ENCODE measurements around the gene EGLN1. TPM values are rescaled to one million over a fixed set of nuclear protein-coding genes. Genes with fewer than 3 reads are reported as not detected.
"Not testable (repeated sequence)": the region's sequence is repeated elsewhere in the genome, so short reads cannot be mapped to it uniquely, and the experiment has no call there.

The EGLN1 gene
- total RNA-seq, 1 donor, result 53.5 TPM

DNA sequence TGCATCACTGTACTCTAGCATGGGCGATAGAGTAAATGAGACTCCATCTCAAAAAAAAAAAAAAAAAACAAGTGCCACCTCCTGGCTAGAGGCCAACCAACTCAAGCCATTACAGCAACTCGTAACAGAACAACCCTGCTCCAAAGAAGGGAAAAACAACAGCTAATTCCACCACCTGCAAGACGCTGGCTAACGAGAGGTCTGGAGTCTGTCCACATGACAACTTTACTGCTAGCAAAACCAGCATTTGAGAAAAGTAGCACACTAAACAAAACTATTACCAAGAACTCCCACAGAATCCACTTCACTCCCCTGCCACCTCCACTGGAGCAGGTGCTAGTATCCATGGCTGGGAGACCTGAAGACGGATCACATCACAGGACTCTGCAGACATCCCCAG lies 24.1 kb upstream of the EGLN1 start:
- no peak overlapping the region for H3K4me3 ChIP-seq (ENCODE audit: low read depth, low read length)
- TF ChIP-seq, protein P1, sequence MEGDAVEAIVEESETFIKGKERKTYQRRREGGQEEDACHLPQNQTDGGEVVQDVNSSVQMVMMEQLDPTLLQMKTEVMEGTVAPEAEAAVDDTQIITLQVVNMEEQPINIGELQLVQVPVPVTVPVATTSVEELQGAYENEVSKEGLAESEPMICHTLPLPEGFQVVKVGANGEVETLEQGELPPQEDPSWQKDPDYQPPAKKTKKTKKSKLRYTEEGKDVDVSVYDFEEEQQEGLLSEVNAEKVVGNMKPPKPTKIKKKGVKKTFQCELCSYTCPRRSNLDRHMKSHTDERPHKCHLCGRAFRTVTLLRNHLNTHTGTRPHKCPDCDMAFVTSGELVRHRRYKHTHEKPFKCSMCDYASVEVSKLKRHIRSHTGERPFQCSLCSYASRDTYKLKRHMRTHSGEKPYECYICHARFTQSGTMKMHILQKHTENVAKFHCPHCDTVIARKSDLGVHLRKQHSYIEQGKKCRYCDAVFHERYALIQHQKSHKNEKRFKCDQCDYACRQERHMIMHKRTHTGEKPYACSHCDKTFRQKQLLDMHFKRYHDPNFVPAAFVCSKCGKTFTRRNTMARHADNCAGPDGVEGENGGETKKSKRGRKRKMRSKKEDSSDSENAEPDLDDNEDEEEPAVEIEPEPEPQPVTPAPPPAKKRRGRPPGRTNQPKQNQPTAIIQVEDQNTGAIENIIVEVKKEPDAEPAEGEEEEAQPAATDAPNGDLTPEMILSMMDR (IDR thresholded peaks at IDR 0.05; ENCODE audit: insufficient read depth, low read depth, low read length), result no peak
- peak; percentile 74 for DNase-seq (ENCODE audit: low read depth)

DNA sequence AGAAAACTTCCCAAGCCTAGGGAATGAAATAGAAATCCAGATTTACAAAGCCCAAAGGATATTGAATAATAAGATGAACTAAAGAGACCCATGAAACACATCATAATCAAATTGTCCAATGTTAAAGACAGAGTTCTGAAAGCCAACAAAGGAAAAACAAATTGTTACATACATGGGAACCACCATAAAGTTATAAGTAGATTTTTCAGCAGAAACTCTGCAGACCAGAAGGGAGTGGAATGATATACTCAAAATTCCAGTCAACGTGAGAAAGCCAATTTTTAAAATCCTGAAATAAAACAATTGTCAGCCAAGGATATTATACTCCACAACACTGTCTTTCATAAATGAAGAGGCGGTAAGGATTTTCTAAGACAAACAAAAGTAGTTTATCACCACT lies 22.0 kb upstream of the EGLN1 start:
- TF ChIP-seq, protein P1 (IDR thresholded peaks at IDR 0.05; ENCODE audit: insufficient read depth, low read depth, low read length), result no peak
- no peak overlapping the region for H3K4me3 ChIP-seq (ENCODE audit: low read depth, low read length)
- no peak for DNase-seq (ENCODE audit: low read depth)

DNA sequence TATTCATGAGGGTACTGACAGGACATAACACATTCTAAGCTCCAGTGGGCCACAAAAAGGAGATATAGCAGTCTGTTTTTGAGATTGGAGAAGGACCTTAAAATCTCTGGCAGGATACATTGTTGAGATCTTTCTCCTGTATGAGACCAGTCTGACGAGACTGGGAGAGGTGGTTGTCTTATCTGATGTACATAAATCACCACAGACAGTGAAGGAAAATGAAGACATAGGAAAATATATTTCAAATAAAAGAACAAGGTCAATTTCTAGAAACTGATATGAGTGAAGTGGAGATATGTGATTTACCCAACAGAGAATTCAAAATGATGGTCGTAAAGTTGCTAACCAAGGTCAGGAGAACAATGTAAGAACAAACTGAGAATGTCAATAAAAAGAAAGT lies 21.3 kb upstream of the EGLN1 start:
- H3K4me3 ChIP-seq (ENCODE audit: low read depth, low read length), result no peak overlapping the region
- TF ChIP-seq, protein P1 (IDR thresholded peaks at IDR 0.05; ENCODE audit: insufficient read depth, low read depth, low read length), result no peak
- DNase-seq (ENCODE audit: low read depth), result no peak

DNA sequence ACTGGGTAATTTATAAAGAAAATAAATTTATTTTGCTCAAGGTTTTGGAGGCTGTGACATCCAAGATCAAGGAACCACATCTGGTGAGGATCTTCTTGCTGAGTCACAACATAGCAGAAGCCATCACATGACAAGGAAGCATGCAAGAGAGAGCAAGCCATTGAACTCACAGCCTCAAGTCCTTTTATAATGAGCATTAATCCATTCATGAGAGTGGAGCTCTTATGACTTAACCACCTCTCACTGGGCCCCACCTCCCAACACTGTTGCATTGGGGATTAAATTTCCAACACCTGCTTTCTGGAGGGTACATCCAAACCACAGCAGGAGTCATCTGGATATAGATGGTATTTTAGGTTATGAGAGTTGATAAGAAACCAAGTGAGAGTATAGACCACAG lies 20.6 kb upstream of the EGLN1 start:
- TF ChIP-seq, protein P1 (IDR thresholded peaks at IDR 0.05; ENCODE audit: insufficient read depth, low read depth, low read length), result no peak
- peak; percentile 33 for DNase-seq (ENCODE audit: low read depth)
- no peak overlapping the region for H3K4me3 ChIP-seq (ENCODE audit: low read depth, low read length)

DNA sequence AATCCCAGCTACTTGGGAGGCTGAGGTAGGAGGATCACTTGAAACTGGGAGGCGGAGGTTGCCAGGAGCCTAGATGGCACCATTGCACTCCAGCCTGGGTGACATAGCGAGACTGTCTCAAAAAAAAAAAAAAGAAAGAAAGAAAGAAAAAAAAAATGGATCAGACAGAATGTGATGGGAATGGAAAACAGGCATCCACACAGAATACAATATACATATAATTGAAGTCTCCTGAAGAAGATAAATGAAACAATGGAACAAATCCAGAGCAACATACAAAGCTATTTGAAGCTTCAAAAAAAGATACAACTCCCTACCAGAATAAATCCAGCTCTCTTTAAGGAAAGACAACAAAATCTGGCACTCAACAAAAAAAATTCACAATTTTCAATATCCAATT lies 10.9 kb upstream of the EGLN1 start:
- no peak overlapping the region for H3K4me3 ChIP-seq (ENCODE audit: low read depth, low read length)
- TF ChIP-seq, protein P1 (IDR thresholded peaks at IDR 0.05; ENCODE audit: insufficient read depth, low read depth, low read length), result no peak
- DNase-seq (ENCODE audit: low read depth), result no peak

DNA sequence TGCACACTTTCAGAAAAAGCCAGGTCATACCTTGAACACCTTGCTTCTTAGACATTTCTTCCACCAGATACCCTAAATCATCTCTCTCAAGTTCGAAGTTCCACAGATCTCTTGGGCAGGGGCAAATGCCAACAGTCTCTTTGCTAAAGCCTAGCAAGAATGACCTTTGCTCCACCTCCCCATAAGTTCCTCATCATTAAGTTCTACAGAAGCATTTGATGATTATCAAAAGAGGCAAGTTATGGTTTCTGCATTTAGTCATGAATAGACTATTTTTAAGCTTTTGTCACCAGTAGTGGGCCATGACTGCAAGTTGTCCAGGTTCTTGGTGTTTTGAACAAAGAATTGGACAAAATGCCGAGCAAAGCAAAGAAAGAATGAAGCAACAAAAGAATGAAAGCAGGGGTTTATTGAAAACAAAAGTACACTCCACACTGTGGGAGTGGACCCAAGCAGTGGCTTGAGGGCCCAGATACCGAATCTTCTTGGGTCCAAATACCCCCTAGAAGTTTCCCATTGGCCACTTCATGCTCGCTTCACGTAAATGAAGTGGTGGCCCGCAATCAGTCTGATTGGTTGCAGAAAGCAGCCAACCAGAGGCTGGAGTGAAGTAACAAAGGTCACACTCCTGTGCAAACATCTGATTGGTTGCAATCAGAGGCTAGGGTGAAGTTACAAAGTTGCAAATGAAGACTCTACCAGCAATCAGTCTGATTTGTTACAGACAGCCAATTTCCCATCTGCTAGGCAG lies 9.8 kb upstream of the EGLN1 start:
- no peak for DNase-seq (ENCODE audit: low read depth)
- no peak overlapping the region for H3K4me3 ChIP-seq (ENCODE audit: low read depth, low read length)
- TF ChIP-seq, protein P1 (IDR thresholded peaks at IDR 0.05; ENCODE audit: insufficient read depth, low read depth, low read length), result no peak

DNA sequence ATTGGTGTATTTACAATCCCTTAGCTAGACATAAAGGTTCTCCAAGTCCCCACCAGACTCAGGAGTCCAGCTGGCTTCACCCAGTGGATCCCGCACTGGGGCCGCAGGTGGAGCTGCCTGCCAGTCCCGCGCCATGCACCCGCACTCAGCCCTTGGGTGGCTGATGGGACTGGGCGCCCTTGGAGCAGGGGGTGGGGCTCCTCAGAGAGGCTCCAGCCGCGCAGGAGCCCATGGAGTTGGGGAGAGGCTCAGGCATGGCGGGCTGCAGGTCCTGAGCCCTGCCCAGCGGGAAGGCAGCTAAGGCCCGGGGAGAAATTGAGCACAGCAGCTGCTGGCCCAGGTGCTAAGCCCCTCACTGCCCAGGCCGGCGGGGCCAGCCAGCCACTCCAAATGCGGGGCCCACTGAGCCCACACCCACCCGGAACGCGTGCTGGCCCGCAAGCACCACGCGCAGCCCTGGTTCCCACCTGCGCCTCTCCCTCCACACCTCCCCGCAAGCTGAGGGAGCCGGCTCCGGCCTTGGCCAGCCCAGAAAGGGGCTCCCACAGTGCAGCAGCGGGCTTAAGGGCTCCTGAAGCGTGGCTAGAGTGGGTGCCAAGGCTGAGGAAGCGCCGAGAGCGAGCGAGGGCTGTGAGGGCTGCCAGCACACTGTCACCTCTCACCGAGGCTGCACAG lies 8.7 kb upstream of the EGLN1 start:
- not testable (repeated sequence) for H3K4me3 ChIP-seq (ENCODE audit: low read depth, low read length); DNase-seq (ENCODE audit: low read depth)

Data from fibroblast of villous mesenchyme (primary cell).